Testis (tissue), 2 donors: ENCODE measurements around the gene CDH9.

Experiments used
- CTCF ChIP-seq, 3 experiments: fragments of 450-650 bp in 2 of 3; fragments of 200-600 bp in 1 of 3; sonication (generic) in 1 of 3; IDR thresholded peaks; one replicate each; pipeline ENCODE4 v1.5.1; 2016 to 2019; ENCODE audit warnings: antibody characterized with exemption in 3 of 3, mild to moderate bottlenecking in 2 of 3, moderate library complexity in 1 of 3
- POLR2A ChIP-seq: fragments of 450-650 bp; IDR thresholded peaks from one replicate; pipeline ENCODE4 v1.6.1; 2017; ENCODE audit warnings: antibody characterized with exemption, mild to moderate bottlenecking, moderate library complexity

GRCh38 chr5:26894719-26895263 lies 143.6 kb downstream of the CDH9 start:
- no peak for TF ChIP-seq CTCF (IDR thresholded peaks at IDR 0.05)
- TF ChIP-seq POLR2A, result no peak
